ENCODE results near the gene TNS4.

DNA sequence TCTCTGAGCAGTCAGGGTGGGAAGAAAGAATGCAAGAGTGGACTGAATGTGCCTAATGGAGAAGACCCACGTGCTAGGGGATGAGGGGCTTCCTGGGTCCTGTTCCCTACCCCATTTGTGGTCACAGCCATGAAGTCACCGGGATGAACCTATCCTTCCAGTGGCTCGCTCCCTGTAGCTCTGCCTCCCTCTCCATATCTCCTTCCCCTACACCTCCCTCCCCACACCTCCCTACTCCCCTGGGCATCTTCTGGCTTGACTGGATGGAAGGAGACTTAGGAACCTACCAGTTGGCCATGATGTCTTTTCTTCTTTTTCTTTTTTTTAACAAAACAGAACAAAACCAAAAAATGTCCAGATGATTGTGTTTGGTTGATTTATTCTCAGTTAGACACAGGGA is 44.1 kb downstream of the TNS4 start:
- no peak for TF ChIP-seq CTCF (IDR thresholded peaks at IDR 0.05)
- no peak for TF ChIP-seq POLR2A (IDR thresholded peaks at IDR 0.05)
